ENCODE data around the gene PRND. TPM values are rescaled to one million over a fixed set of nuclear protein-coding genes. Genes with fewer than 3 reads are reported as not detected.
A peak's percentile ranks its signal among the peaks of the same experiment; 100 is the strongest.

Gene PRND
- total RNA-seq, 1 donor from 2014 or later = 2.0 TPM

- DNase-seq (ENCODE audit: low spot score in 2 of 2) (no peak), FAIRE-seq (no peak)
Measured at GRCh38 chr20:4773736-4774135, 52.0 kb downstream of the PRND start.

DNA sequence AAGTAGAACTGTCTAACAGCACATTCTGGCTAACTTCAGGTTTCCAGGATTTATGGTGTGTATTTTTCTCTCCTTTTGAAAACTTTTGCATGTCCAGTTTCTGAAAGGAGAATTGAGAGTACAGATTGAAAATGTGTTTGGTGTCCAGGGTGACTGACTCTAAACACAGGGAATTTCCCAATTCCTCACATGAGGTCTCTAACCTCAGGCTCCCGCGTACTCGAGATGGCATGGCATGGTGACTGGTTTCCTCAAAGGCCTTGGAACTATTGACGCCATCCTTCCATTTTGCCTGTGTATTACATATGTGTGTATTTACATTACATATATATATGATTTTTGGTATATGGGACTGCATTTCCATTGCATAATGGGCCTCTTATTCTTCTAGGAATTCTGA lies 52.5 kb downstream of the PRND start:
- no peak for FAIRE-seq

GRCh38 chr20:4775322-4776078 lies 53.8 kb downstream of the PRND start:
- FAIRE-seq (peak; percentile 90), DNase-seq (ENCODE audit: low spot score in 2 of 2) (no peak)

More for the DNA sequence above, 52.5 kb downstream of the PRND start:
- no peak for DNase-seq (ENCODE audit: low spot score in 2 of 2)

- FAIRE-seq (no peak), DNase-seq (ENCODE audit: low spot score in 2 of 2) (no peak)
Measured at GRCh38 chr20:4776079-4776630, 54.4 kb downstream of the PRND start.

Other genes starting within 250 kb of the PRND start
- 137 TPM for gene PRNP, start 35.5 kb upstream of the PRND start, total RNA-seq
- gene RASSF2, start 101.7 kb downstream of the PRND start, total RNA-seq = 274 TPM